Measurements from ENCODE around the gene KCTD5.

The KCTD5 gene

DNA sequence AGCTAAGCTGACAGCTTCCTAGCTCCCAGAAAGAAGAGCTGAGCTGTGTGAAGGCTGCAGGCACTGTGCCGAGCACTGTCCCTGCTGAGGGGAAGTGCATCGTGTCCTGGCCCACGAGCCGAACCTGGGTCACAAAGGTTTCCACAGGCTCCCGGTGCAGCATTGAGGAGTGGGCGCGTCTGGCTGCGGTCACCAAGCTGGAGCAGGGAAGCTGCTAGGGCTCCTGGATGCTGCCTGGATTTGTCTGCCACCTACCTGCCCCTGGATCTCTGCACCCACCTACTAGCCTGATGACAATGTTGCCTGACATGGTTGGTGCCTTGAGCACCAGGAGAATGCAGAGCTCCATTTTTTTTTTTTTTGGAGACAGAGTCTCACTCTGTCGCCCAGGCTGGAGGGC, 63.6 kb downstream of the KCTD5 start:
- no peak for TF ChIP-seq POLR2A (IDR thresholded peaks at IDR 0.05; ENCODE audit: low read depth, low read length)
- DNase-seq (ENCODE audit: insufficient read length, low spot score) (no peak), FAIRE-seq (no peak)

DNA sequence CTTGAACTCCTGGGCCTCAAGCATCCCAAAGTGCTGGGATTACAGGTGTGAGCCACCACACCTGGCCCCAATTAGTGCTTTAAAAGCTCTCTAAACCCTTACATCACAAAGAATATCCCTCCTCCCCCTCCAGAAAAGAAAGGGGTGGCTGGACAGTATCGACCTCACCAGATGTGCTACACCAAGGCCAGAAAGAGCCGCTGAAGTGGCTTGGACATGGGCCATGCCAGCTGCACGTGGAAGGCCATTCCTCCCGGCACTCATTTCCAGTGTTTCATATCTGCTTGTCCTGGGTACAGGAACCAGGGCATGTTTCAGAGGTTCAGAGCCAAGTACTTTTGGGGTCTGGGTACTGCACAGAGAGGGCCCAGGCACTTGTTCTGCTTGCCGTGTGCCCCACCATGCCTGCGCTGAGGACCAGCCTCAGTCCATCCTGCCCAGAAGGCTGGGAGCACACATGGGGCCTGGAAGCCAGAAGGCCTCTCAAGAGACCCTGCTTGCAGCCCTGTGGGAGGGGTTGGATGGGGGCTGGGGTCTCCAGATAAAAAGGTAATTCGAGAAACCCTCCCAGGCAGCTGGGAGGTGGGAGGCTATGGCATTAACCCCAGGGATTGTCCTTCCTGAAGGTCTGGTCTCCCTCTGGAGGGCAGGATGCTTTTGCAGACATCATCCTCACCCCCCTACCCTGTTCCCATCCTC, 66.6 kb downstream of the KCTD5 start:
- FAIRE-seq (no peak), DNase-seq (ENCODE audit: insufficient read length, low spot score) (no peak)
- no peak for TF ChIP-seq POLR2A (IDR thresholded peaks at IDR 0.05; ENCODE audit: low read depth, low read length)

DNA sequence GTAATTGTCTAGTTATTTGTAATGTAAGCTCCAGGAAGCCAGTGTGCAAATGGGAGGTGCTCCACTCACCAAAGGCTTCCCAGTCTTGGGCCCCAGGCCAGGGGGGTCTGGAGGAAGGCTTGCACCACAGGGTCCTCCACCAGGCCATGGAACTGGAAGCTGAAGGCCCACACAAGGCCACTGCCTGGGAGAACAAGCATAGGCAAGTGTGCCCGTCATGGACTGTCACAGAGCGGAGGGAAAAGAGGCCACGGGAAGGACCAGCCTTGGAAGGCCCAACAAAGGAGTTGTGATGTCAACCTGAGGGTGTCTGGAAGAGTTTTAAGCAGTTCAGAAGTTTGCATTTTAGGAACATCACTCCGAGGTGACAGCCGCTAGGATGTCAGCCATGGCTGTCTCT, 67.2 kb downstream of the KCTD5 start:
- FAIRE-seq (no peak), DNase-seq (ENCODE audit: insufficient read length, low spot score) (no peak)

DNA sequence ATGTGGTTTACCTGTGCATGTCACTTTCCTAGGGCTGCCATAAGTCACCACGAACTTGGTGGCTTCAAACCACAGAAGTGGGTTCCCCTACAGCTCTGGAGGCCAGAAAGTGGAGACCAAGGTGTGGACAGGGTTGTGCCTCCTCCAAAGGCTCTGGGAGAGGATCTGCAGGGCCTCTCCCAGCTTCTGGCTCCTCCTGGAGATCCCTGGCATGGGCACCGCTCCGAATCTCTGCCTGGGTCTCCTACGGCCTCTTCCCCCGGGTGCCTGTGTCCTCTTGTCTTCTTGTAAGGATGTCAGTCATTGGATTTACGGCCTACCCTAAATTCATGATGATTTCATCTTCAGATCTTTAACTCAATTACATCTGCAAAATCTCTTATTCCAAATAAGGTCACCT, 67.6 kb downstream of the KCTD5 start:
- DNase-seq (ENCODE audit: insufficient read length, low spot score) (no peak), FAIRE-seq (no peak)
- TF ChIP-seq POLR2A (IDR thresholded peaks at IDR 0.05; ENCODE audit: low read depth, low read length), result no peak

More for the DNA sequence above, 67.2 kb downstream of the KCTD5 start:
- no peak for TF ChIP-seq POLR2A (IDR thresholded peaks at IDR 0.05; ENCODE audit: low read depth, low read length)

DNA sequence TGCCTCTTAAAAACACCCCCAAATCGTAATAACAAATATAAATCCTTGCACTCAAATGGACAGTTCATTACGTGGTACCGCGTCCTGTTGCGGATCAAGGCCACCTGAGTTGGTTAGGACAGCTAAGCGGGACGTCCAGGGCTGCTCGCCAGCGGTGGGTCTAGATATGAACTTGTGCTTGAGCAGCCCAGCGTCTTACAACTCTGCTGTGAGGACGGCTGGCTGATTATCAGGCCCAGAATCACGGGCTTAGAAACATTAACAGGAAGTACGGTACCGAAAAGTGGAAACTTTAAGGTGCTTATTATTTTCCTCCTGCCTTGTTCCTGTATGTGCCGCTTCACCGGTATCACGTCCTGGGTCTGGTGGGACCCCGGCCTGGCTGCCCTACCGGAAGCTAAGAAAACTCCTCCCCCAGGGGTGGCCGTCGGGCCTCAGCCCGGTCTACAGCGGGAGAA, 69.3 kb downstream of the KCTD5 start:
- DNase-seq (ENCODE audit: insufficient read length, low spot score) (no peak), FAIRE-seq (no peak)
- no peak for TF ChIP-seq POLR2A (IDR thresholded peaks at IDR 0.05; ENCODE audit: low read depth, low read length)

DNA sequence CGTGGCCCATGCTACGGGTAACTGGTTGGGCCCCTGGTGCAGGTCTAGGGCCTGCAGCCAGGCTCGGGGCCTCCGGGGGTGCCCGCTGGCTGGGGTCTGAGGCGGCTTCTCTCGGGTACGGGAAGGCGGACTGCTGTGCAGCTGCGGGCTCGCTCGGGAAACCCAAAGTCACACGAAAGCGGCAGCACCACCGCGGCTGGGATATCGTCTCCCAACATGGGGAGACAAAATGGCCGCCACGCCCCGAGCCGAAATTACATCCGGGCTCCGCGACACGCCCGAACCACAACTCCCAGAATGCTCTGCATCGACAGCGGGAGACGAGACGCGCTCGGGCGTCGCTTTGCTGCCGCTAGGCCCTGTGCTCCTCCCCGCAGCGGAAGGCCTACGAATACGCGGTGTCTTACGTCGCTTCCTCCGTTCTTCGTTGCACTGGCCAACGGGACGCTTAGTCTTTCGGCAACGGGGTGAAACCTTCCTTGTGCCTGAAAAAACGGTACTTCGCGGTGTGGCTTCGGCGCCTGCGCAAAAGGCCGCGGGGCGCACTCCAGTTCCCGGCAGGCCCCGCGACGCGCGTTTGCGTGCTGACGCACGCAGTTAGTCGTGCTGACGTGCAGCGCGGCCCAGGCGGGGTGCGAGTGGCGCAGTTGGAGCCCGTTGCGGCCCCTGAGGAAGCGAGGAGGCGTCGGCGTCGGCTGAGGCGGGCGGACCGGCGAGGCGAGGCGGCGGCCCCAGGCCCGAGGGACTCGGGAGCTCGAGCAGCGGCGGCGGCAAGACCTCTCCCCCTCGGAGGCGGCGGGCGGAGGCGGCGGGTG, 69.9 kb downstream of the KCTD5 start, which contains the start of gene SRRM2:
Gene SRRM2 (plus strand): TSS at position 604 of the 815 bp plus-strand sequence. CDS start 3,727 bp downstream, outside the sequence.
- FAIRE-seq (no peak), DNase-seq (ENCODE audit: insufficient read length, low spot score) (peak; percentile 93)
- TF ChIP-seq POLR2A (IDR thresholded peaks at IDR 0.05; ENCODE audit: low read depth, low read length), result peak; percentile 53

DNA sequence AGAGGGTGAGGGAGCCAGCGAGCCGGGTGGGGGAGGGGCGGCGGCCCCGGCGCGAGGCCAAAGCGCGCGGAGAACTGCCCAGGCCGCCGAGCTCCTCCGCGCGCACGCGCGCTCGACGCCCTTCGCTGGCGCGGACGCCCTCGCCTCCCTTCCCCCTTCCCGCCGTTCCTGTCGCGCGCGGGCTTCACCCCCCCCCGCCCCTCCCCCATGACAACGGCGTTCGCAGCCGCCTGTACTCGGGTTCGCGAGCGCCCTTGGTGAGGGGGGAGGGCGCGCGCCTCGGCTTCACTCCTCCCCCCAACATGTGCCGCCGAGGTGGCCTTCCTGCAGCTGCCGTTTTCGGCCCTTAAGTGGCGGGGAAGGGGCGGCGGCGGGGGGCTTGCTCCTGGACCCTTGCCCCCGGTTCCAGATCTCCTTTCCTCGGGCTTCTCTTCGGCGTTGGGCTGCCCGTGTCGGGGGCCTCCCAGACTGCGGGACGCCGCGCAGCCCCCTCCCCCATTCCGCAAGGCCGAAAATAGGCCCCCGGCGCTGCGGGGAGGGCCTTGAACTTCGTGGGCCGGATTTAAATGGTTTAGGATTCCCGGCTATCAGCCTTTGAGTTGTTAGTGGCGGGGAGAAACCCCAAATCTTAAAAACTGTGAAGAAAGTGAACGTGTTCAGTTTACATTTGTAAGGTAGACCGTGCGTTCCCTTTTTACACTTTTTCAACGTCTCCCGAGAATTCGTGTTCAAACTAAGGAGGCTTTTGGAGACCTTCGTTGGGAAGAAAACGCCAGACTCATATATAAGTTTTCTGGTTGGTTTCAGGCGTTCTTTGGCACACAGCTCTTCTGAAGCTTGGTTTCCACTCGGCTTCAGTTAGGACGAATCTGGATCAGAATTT, 70.8 kb downstream of the KCTD5 start:
- no peak for FAIRE-seq
- peak; percentile 85 for DNase-seq (ENCODE audit: insufficient read length, low spot score)
- TF ChIP-seq POLR2A (IDR thresholded peaks at IDR 0.05; ENCODE audit: low read depth, low read length), result no peak

DNA sequence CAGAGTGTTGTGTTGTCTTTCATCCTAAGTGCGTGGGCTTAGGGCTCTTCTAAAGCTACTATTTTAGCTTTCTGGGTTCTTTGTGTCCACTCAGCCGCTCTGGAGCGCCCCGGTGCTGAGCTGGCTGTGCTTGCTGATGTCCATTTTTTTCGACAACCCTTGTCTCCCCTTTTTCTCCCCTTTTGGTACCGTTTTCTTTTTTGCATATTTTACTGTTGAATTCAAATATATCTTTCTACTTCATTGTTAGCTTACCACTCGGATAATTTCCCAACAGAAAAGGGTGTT, 71.4 kb downstream of the KCTD5 start:
- FAIRE-seq (no peak), DNase-seq (ENCODE audit: insufficient read length, low spot score) (no peak)
- no peak for TF ChIP-seq POLR2A (IDR thresholded peaks at IDR 0.05; ENCODE audit: low read depth, low read length)

DNA sequence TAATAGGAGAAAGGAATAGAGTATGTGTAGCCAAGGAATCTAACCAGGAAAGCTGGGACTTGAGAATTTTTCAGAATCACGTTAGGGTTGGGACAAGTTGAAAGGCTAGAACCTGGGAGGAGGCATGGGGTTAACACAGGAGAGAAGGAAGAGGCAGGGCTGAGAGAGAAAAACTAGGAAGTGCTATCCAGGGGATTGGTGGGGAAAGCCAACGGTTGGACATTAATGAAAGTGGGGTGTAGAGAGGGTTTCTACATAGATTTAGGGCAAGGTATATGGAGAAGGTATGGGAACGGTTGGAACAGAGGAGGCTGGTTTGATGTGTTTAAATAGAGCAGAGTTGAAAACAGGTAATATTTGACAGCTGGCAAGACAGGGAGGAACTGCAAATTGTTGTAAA, 72.8 kb downstream of the KCTD5 start:
- DNase-seq (ENCODE audit: insufficient read length, low spot score), result no peak
- no peak for TF ChIP-seq POLR2A (IDR thresholded peaks at IDR 0.05; ENCODE audit: low read depth, low read length)
- FAIRE-seq, result no peak

DNA sequence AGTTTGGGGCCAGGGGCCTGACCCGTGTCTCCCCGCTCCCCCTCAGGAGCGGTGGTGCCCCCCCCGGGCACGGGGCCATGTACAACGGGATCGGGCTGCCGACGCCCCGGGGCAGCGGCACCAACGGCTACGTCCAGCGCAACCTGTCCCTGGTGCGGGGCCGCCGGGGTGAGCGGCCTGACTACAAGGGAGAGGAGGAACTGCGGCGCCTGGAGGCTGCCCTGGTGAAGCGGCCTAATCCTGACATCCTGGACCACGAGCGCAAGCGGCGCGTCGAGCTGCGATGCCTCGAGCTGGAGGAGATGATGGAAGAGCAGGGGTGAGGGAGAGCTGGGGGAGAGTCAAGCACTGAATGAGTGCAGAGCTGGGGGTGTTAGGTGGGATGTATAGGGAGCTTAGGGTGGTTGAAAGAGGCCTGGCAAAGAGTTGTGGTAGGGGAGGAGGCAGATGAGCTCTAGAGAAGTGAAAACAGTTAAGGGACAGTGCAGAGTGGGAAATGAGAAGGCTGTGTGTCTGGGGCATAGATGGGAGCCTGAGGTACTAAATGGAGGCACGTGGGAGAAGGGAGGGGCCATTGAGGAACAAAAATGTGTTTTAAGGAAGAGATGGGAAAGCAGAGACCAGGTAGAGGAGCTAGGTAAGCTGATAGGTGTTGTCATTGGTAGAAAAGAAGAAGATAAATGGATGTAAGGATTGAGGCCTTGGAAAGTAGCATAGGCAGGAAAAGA, 74.1 kb downstream of the KCTD5 start:
- TF ChIP-seq POLR2A (IDR thresholded peaks at IDR 0.05; ENCODE audit: low read depth, low read length), result no peak
- no peak for DNase-seq (ENCODE audit: insufficient read length, low spot score)
- no peak for FAIRE-seq

DNA sequence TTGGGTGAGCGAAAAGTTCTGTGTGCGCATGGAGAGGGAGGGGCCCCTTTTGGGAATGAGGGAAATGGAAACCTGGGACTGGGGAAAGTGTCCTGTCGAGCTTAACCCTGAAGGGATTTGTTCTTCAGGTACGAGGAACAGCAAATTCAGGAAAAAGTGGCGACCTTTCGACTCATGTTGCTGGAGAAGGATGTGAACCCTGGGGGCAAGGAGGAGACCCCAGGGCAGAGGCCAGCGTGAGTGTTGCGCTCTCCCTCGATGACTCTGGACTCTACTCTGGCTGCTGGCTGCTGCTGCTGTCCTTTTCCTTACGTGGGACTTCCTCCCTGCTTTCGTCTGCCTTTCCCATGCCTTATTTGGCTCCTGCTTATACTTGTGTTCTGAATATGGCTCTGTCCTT, 75.0 kb downstream of the KCTD5 start:
- DNase-seq (ENCODE audit: insufficient read length, low spot score), result no peak
- FAIRE-seq, result no peak
- TF ChIP-seq POLR2A (IDR thresholded peaks at IDR 0.05; ENCODE audit: low read depth, low read length), result no peak
